HUES64 (cell line): ENCODE measurements around the gene USP46.

ENCODE experiments used
- H3K27ac ChIP-seq: 2 replicates; pipeline ENCODE4 v1.7.0; 2013; ENCODE audit warnings: low read depth, low read length, inconsistent platforms
- H3K27me3 ChIP-seq: 2 replicates; pipeline ENCODE4 v1.6.1; 2013; ENCODE audit warnings: mild to moderate bottlenecking, low read length; ENCODE audit not compliant: insufficient read depth
- H3K36me3 ChIP-seq: 2 replicates; pipeline ENCODE4 v1.6.1; 2013; ENCODE audit warnings: mild to moderate bottlenecking, low read length; ENCODE audit not compliant: insufficient read depth
- H3K4me1 ChIP-seq: 2 replicates; pipeline ENCODE4 v1.6.1; 2013; ENCODE audit warnings: mild to moderate bottlenecking, low read length, moderate library complexity; ENCODE audit not compliant: insufficient read depth
- H3K4me3 ChIP-seq: 2 replicates; pipeline ENCODE4 v1.5.1; 2013; ENCODE audit warnings: mild to moderate bottlenecking, low read length, moderate library complexity
- H3K9ac ChIP-seq: 2 replicates; pipeline ENCODE4 v1.6.1; 2013; ENCODE audit warnings: mild to moderate bottlenecking, low read depth, low read length
- H3K9me3 ChIP-seq: 2 replicates; pipeline ENCODE4 v1.6.1; 2013; ENCODE audit warnings: low read depth, low read length; ENCODE audit not compliant: insufficient read depth
- WGBS: fragments of 150-250, 120-280 bp; methylation state at CpG from one replicate; pipeline ENCODE4 v1.1.7; 2013; ENCODE audit warnings: missing lambda C conversion rate; 5-methylcytosine and 5-hydroxymethylcytosine counted together

USP46 gene

GRCh38 chr4:52657292-52657617 is 1.8 kb downstream of the USP46 start:
- Histone ChIP-seq H3K36me3 (peaks cover 11% of the 10 kb centered on the region), H3K4me1 (peaks cover 22% of the 10 kb centered on the region), H3K27ac (peak overlapping the region; percentile 86), H3K9me3 (no peaks in the 10 kb centered on the region), H3K27me3 (peaks cover 13% of the 10 kb centered on the region), H3K4me3 (peak overlapping the region; percentile 87), H3K9ac (peak overlapping the region; percentile 47)
- 32% methylated on average over 5 of the region's 8 CpGs for WGBS

GRCh38 chr4:52655506-52655905 is 3.6 kb downstream of the USP46 start:
- Histone ChIP-seq H3K4me1 (peaks cover 29% of the 10 kb centered on the region), H3K27ac (no peak overlapping the region), H3K9ac (no peak overlapping the region), H3K36me3 (peaks cover 6% of the 10 kb centered on the region), H3K4me3 (no peak overlapping the region), H3K27me3 (peaks cover 6% of the 10 kb centered on the region), H3K9me3 (no peaks in the 10 kb centered on the region)

GRCh38 chr4:52651996-52652672 is 7.0 kb downstream of the USP46 start:
- 87% methylated on average over 2 of the region's 2 CpGs for WGBS

GRCh38 chr4:52648836-52649235 is 10.3 kb downstream of the USP46 start:
- Histone ChIP-seq H3K36me3 (peaks cover 5% of the 10 kb centered on the region; the same call in 1 of the 2 replicates), H3K27me3 (no peaks in the 10 kb centered on the region), H3K9ac (no peak overlapping the region), H3K4me3 (no peak overlapping the region), H3K4me1 (peaks cover 21% of the 10 kb centered on the region), H3K27ac (no peak overlapping the region), H3K9me3 (no peaks in the 10 kb centered on the region)
- 88% methylated on average over 1 of the region's 1 CpG for WGBS

More at GRCh38 chr4:52651996-52652672, 7.0 kb downstream of the USP46 start:
- Histone ChIP-seq H3K4me3 (no peak overlapping the region), H3K36me3 (peaks cover 11% of the 10 kb centered on the region), H3K4me1 (peaks cover 27% of the 10 kb centered on the region; the same call in 1 of the 2 replicates), H3K27me3 (no peaks in the 10 kb centered on the region), H3K9me3 (no peaks in the 10 kb centered on the region), H3K9ac (no peak overlapping the region), H3K27ac (no peak overlapping the region)

GRCh38 chr4:52646741-52647140 is 12.4 kb downstream of the USP46 start:
- Histone ChIP-seq H3K4me1 (peaks cover 20% of the 10 kb centered on the region), H3K27me3 (no peaks in the 10 kb centered on the region), H3K9me3 (no peaks in the 10 kb centered on the region), H3K9ac (no peak overlapping the region), H3K36me3 (peaks cover 5% of the 10 kb centered on the region; the same call in 1 of the 2 replicates), H3K4me3 (no peak overlapping the region), H3K27ac (no peak overlapping the region)
- WGBS, result 90% methylated on average over 2 of the region's 2 CpGs

GRCh38 chr4:52646096-52646495 is 13.0 kb downstream of the USP46 start:
- Histone ChIP-seq H3K9me3 (no peaks in the 10 kb centered on the region), H3K9ac (no peak overlapping the region), H3K4me3 (no peak overlapping the region), H3K36me3 (peaks cover 5% of the 10 kb centered on the region; the same call in 1 of the 2 replicates), H3K27ac (no peak overlapping the region), H3K27me3 (no peaks in the 10 kb centered on the region), H3K4me1 (peaks cover 24% of the 10 kb centered on the region)
- WGBS, result 94% methylated on average over 3 of the region's 3 CpGs

GRCh38 chr4:52645300-52645699 is 13.8 kb downstream of the USP46 start:
- Histone ChIP-seq H3K9ac (no peak overlapping the region), H3K36me3 (peaks cover 5% of the 10 kb centered on the region; the same call in 1 of the 2 replicates), H3K27me3 (no peaks in the 10 kb centered on the region), H3K4me1 (peaks cover 27% of the 10 kb centered on the region), H3K27ac (no peak overlapping the region), H3K9me3 (no peaks in the 10 kb centered on the region), H3K4me3 (no peak overlapping the region)

- no peak overlapping the region for H3K27ac ChIP-seq
- 84% methylated on average over 4 of the region's 4 CpGs for WGBS
- no peak overlapping the region for H3K9ac ChIP-seq
Measured at GRCh38 chr4:52643785-52644244, 15.3 kb downstream of the USP46 start.

GRCh38 chr4:52643190-52643589 is 15.9 kb downstream of the USP46 start:
- Histone ChIP-seq H3K9me3 (0 out of 2 replicates have a peak, but pooled peaks cover 4% of the 10 kb centered on the region), H3K36me3 (peaks cover 4% of the 10 kb centered on the region; the same call in 1 of the 2 replicates), H3K27ac (no peak overlapping the region), H3K4me1 (peaks cover 18% of the 10 kb centered on the region), H3K4me3 (no peak overlapping the region), H3K9ac (no peak overlapping the region), H3K27me3 (no peaks in the 10 kb centered on the region)
- WGBS, result 94% methylated on average over 2 of the region's 2 CpGs

More at GRCh38 chr4:52643785-52644244, 15.3 kb downstream of the USP46 start:
- H3K4me3 ChIP-seq, result no peak overlapping the region
- peaks cover 23% of the 10 kb centered on the region for H3K4me1 ChIP-seq
- peaks cover 2% of the 10 kb centered on the region; the same call in 1 of the 2 replicates for H3K36me3 ChIP-seq
- H3K9me3 ChIP-seq, result 0 out of 2 replicates have a peak, but pooled peaks cover 4% of the 10 kb centered on the region
- H3K27me3 ChIP-seq, result no peaks in the 10 kb centered on the region

GRCh38 chr4:52641854-52642563 is 17.1 kb downstream of the USP46 start:
- Histone ChIP-seq H3K9ac (no peak overlapping the region; the same call in 1 of the 2 replicates), H3K36me3 (peaks cover 4% of the 10 kb centered on the region; the same call in 1 of the 2 replicates), H3K27me3 (no peaks in the 10 kb centered on the region), H3K4me1 (peaks cover 18% of the 10 kb centered on the region), H3K27ac (no peak overlapping the region), H3K4me3 (no peak overlapping the region), H3K9me3 (0 out of 2 replicates have a peak, but pooled peaks cover 4% of the 10 kb centered on the region)
- WGBS, result 96% methylated on average over 2 of the region's 3 CpGs

- Histone ChIP-seq H3K4me1 (peaks cover 18% of the 10 kb centered on the region), H3K4me3 (no peak overlapping the region), H3K27me3 (no peaks in the 10 kb centered on the region), H3K36me3 (peaks cover 4% of the 10 kb centered on the region; the same call in 1 of the 2 replicates), H3K9me3 (0 out of 2 replicates have a peak, but pooled peaks cover 4% of the 10 kb centered on the region), H3K9ac (no peak overlapping the region), H3K27ac (no peak overlapping the region)
- 87% methylated on average over 6 of the region's 6 CpGs for WGBS
Measured at GRCh38 chr4:52640808-52641565, 18.1 kb downstream of the USP46 start.
